Breast epithelium (tissue), 4 donors: ENCODE results near the gene HTT. TPM values are rescaled to one million over a fixed set of nuclear protein-coding genes. Genes with fewer than 3 reads are reported as not detected.

Experiments used
- DNase-seq, 2 donors: peaks; one replicate each; pipeline ENCODE4 v3.0.0-alpha.2; 2019; ENCODE audit warnings: low spot score in 2 of 2
- H3K27ac ChIP-seq, 2 donors: fragments of 200-600 bp; sonication (generic) in 1 of 2; one replicate each; pipeline ENCODE4 v1.5.1; 2016 to 2019; ENCODE audit warnings: mild to moderate bottlenecking in 1 of 2
- H3K27me3 ChIP-seq, 2 donors: fragments of 200-600 bp; sonication (generic) in 1 of 2; one replicate each; pipeline versions ENCODE4 v1.5.1 to v1.6.0; 2017 to 2019; ENCODE audit warnings: control low read depth in 1 of 2, mild to moderate bottlenecking in 1 of 2
- H3K36me3 ChIP-seq: fragments of 200-600 bp; one replicate; pipeline ENCODE4 v1.5.1; 2019
- H3K4me1 ChIP-seq, 2 donors: fragments of 200-600 bp; sonication (generic); one replicate each; pipeline ENCODE4 v1.5.1; 2016 to 2019; ENCODE audit warnings: control low read depth in 1 of 2
- H3K4me3 ChIP-seq, 3 donors: fragments of 200-600 bp; sonication (generic); 1 replicate in 2 of 3; 2 replicates in 1 of 3; pipeline ENCODE4 v1.5.1; 2016 to 2019; ENCODE audit warnings: mild to moderate bottlenecking in 3 of 3, moderate library complexity in 2 of 3
- H3K9me3 ChIP-seq, 2 donors: fragments of 200-600 bp; sonication (generic) in 1 of 2; one replicate each; pipeline ENCODE4 v1.5.1; 2016 to 2019; ENCODE audit warnings: control low read depth in 1 of 2
- CTCF ChIP-seq, 3 donors: fragments of 450-650 bp; IDR thresholded peaks; one replicate each; pipeline ENCODE4 v1.5.1; 2016 to 2017; ENCODE audit warnings: antibody characterized with exemption in 3 of 3, mild to moderate bottlenecking in 3 of 3, moderate library complexity in 3 of 3
- POLR2A ChIP-seq: fragments of 450-650 bp; IDR thresholded peaks from one replicate; pipeline ENCODE4 v1.6.1; 2016; ENCODE audit warnings: antibody characterized with exemption, mild to moderate bottlenecking, moderate library complexity
- POLR2AphosphoS5 ChIP-seq, 3 donors: sonication (generic); formaldehyde crosslinking; IDR thresholded peaks; one replicate each; pipeline ENCODE4 v1.6.1; 2017; ENCODE audit warnings: antibody characterized with exemption in 3 of 3
- intact Hi-C: fragments of 100-400 bp; cut with DNase I; formaldehyde crosslinking; loops from one replicate; pipeline ENCODE4 v1.15.1; 2023; ENCODE audit warnings: low total_unique reads
- total RNA-seq, 3 donors: library from RNA; depleted of rRNA; stranded (reverse); fragments of >200 nt; gene quantifications; one replicate each; pipeline ENCODE4 v1.1.0, GENCODE V29; 2016

The HTT gene
- total RNA-seq, 3 donors from 2014 or later, result 53.8 to 71.1 (median 55.1) TPM

DNA sequence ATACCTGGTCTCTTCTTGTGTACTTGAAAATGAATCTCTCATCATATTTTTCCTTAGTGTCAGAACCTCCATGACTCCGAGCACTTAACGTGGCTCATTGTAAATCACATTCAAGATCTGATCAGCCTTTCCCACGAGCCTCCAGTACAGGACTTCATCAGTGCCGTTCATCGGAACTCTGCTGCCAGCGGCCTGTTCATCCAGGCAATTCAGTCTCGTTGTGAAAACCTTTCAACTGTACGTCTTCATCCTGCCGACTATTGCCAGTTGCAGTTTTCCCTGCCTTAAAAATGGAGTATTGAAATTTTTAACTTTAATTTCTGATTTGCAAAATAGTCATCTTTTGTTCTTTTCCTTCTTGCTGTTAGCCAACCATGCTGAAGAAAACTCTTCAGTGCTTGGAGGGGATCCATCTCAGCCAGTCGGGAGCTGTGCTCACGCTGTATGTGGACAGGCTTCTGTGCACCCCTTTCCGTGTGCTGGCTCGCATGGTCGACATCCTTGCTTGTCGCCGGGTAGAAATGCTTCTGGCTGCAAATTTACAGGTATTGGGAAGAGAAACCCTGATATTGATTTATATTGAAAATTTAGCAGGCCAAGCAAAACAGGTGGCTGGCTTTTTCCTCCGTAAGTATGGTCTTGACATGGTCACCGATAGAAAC, 132.1 kb downstream of the HTT start:
- H3K4me1 ChIP-seq, result no peaks in the 10 kb centered on the region
- no peaks in the 10 kb centered on the region for H3K9me3 ChIP-seq
- H3K27ac ChIP-seq, result no peak overlapping the region
- TF ChIP-seq CTCF (IDR thresholded peaks at IDR 0.05), result no peak
- no peak for TF ChIP-seq POLR2A
- no peak for TF ChIP-seq POLR2AphosphoS5 (IDR thresholded peaks at IDR 0.05)
- no peak overlapping the region for H3K4me3 ChIP-seq
- H3K27me3 ChIP-seq, result no peaks in the 10 kb centered on the region
- intact Hi-C loops, result no loop called here
- peak in 1 of 2 donors; percentile 3 for DNase-seq
- H3K36me3 ChIP-seq, result peaks cover 4% of the 10 kb centered on the region

GRCh38 chr4:3207531-3208037, 133.1 kb downstream of the HTT start:
- peak in 1 of 2 donors; percentile 7 for DNase-seq
- no peaks in the 10 kb centered on the region for H3K9me3 ChIP-seq
- no peaks in the 10 kb centered on the region for H3K27me3 ChIP-seq
- no peak overlapping the region for H3K4me3 ChIP-seq
- no peak for TF ChIP-seq POLR2A
- TF ChIP-seq CTCF (IDR thresholded peaks at IDR 0.05), result no peak
- TF ChIP-seq POLR2AphosphoS5 (IDR thresholded peaks at IDR 0.05), result no peak
- H3K27ac ChIP-seq, result no peak overlapping the region
- intact Hi-C loops, result no loop called here
- H3K4me1 ChIP-seq, result no peaks in the 10 kb centered on the region
- peaks cover 4% of the 10 kb centered on the region for H3K36me3 ChIP-seq

- Histone ChIP-seq H3K4me1 (no peaks in the 10 kb centered on the region), H3K9me3 (no peaks in the 10 kb centered on the region), H3K4me3 (no peak overlapping the region), H3K27ac (no peak overlapping the region), H3K27me3 (no peaks in the 10 kb centered on the region), H3K36me3 (peaks cover 4% of the 10 kb centered on the region)
- DNase-seq, result peak in 1 of 2 donors; percentile 39
- TF ChIP-seq CTCF (IDR thresholded peaks at IDR 0.05) (no peak), POLR2AphosphoS5 (IDR thresholded peaks at IDR 0.05) (no peak), POLR2A (no peak)
- intact Hi-C loops, result no loop called here
These were observed 134.3 kb downstream of the HTT start for GRCh38 chr4:3208826-3209225.

GRCh38 chr4:3209551-3210325, 135.3 kb downstream of the HTT start:
- Histone ChIP-seq H3K36me3 (peaks cover 4% of the 10 kb centered on the region), H3K9me3 (no peaks in the 10 kb centered on the region), H3K4me3 (no peak overlapping the region), H3K27ac (no peak overlapping the region), H3K27me3 (no peaks in the 10 kb centered on the region), H3K4me1 (no peaks in the 10 kb centered on the region)
- intact Hi-C loops, result no loop called here
- peak in 1 of 2 donors; percentile 37 for DNase-seq
- TF ChIP-seq POLR2AphosphoS5 (IDR thresholded peaks at IDR 0.05) (no peak), CTCF (IDR thresholded peaks at IDR 0.05) (no peak), POLR2A (no peak)

DNA sequence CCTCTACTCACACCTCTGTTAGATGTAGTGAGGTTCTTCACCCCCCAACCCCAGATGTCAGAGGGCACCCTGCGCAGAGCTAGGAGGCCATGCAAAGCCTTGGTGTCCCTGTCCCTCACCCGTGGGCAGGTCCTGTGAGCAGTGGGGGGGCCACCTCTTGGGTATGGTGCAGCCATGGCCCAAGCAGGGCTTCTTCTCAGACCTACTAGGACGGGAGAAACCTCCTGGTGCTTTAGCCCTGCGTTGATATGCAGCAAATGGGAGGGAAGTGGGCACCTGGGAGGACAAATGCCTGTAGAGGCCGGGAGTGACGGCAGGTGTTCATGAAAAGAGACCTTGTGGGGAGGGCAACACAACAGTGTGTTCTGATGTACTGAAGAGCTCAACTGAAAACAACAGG, 136.0 kb downstream of the HTT start:
- intact Hi-C loops, result no loop called here
- Histone ChIP-seq H3K27me3 (no peaks in the 10 kb centered on the region), H3K9me3 (no peaks in the 10 kb centered on the region), H3K4me1 (no peaks in the 10 kb centered on the region), H3K27ac (no peak overlapping the region), H3K4me3 (no peak overlapping the region), H3K36me3 (peaks cover 4% of the 10 kb centered on the region)
- TF ChIP-seq POLR2A, result no peak
- no peak for TF ChIP-seq POLR2AphosphoS5 (IDR thresholded peaks at IDR 0.05)
- TF ChIP-seq CTCF (IDR thresholded peaks at IDR 0.05), result no peak
- DNase-seq, result peak in 1 of 2 donors; percentile 39
